ENCODE data around the gene CTU2.

GRCh38 chr16:88678224-88678979 is 27.9 kb upstream of the CTU2 start:
- TF ChIP-seq CTCF (optimal IDR thresholded peaks at IDR 0.05 in 1 of 3, IDR thresholded peaks at IDR 0.05 in 1 of 3, conservative IDR thresholded peaks at IDR 0.05 in 1 of 3; ENCODE audit: extremely low read depth in 1 of 3, insufficient read depth in 2 of 3, low read length in 3 of 3) (no peak), EZH2 (IDR thresholded peaks at IDR 0.05; ENCODE audit: low read length) (no peak)

Measured in keratinocyte (primary cell).